Embryonic facial prominence (tissue), 1 donor: ENCODE data around the gene NRL.

Source experiments
- DNase-seq: peaks from one replicate; pipeline ENCODE4 v3.0.0-alpha.2; 2016; ENCODE audit errors: extremely low spot score

The NRL gene

DNA sequence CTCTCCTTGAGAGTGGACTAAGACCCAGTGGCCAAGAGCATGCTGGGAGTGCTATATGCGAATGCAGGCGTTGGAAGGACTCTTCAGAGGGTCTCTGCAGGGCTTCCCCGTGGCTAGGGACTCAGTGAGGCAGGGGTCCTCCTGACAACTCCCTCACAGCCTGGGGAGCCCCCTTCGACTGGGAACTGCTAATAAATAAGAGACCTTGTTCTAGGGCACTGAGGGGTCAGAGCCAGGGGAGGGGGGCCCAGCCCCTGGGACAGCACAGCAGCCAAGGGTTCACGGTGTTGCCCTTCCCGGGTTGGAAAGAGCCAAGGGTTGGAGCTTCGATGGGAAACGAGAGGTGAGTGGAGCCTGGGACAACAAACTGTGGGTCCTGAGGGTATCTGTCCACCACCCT, 49.3 kb downstream of the NRL start:
- no peak for DNase-seq

DNA sequence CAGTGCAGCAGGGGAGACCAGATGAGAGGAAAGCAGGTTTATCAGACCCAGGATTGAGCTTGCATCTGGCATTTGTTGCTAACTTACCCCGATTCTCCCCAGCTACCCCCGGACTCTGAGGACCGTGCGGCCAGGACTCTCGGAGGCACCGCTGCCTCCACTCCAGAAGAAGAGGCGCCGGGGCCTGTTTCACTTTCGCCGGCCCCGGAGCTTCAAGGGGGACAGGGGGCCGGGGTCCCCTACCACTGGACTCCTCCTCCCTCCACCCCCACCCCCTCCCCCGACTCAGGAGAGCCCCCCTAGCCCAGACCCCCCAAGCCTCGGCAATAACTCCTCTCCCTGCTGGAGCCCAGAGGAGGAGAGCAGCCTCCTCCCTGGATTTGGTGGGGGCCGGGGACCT, 49.9 kb downstream of the NRL start:
- DNase-seq: no peak

- DNase-seq: no peak
Measured at GRCh38 chr14:24064091-24064795, 50.5 kb downstream of the NRL start.

- DNase-seq: no peak
Measured at GRCh38 chr14:24063263-24063836, 51.4 kb downstream of the NRL start.

DNA sequence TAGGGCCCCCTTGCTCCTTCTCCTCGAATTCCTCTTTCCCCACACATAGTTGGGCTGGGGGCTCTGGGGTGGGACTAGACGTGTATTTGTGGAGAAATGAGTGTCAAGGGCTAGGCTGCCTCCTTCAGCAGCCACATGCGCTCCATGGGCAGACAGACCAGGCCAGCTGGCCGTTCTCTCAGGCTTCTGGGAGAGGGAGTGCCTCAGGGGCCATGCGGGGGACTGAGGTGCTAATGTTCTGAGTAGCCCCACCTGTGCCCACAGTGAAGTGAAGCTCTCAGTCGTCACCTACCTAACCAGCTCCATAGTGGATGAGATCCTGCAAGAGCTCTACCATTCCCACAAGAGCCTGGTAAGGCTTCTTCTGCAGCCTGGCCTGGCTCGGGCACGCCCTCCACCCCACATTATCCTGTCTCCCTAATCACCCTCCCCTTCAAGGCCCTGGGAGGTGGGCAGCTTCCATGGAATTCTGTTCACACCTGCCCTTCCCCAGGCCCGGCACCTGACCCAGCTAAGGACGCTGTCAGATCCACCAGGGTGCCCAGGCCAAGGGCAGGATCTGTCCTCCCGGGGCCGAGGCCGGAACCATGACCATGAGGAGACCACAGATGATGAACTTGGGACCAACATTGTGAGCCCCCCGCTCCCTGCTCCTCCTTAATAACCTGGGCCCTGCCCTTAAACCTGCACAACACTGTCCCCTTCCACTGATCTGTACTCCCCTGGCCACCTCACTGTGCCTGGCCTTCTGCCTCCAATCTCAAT, 52.4 kb downstream of the NRL start:
- no peak for DNase-seq

- no peak for DNase-seq
Measured at GRCh38 chr14:24060984-24061913, 53.5 kb downstream of the NRL start.

- DNase-seq: no peak
Measured at GRCh38 chr14:24060443-24060842, 54.3 kb downstream of the NRL start.

GRCh38 chr14:24059841-24060388, 54.8 kb downstream of the NRL start:
- no peak for DNase-seq

DNA sequence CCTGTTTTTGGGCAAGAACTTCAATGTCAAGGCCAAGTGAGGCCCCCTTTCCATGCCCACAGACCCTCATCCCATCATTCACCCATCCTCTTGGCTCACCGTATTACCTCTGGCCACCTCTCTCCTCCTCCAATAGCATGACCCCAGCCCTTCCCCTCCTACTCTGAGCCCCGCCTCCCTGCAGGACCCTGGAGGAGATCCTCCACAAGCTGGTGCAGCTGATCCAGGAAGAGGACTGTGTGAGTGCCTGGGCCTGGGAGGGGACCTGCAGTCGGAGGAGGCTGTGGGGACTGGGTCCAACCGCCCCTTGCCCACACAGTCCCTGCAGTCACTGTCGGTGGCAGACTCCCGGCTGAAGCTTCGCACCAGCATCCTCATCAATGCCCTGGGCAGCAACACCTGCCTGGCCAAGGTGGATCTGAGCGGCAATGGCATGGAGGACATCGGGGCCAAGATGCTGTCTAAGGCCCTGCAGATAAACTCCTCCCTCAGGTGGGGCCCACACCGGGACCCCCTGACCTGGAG, 55.7 kb downstream of the NRL start:
- no peak for DNase-seq

GRCh38 chr14:24058260-24058950, 56.3 kb downstream of the NRL start:
- peak; percentile 35 for DNase-seq

- DNase-seq: no peak
Measured at GRCh38 chr14:24057867-24058259, 56.9 kb downstream of the NRL start.

DNA sequence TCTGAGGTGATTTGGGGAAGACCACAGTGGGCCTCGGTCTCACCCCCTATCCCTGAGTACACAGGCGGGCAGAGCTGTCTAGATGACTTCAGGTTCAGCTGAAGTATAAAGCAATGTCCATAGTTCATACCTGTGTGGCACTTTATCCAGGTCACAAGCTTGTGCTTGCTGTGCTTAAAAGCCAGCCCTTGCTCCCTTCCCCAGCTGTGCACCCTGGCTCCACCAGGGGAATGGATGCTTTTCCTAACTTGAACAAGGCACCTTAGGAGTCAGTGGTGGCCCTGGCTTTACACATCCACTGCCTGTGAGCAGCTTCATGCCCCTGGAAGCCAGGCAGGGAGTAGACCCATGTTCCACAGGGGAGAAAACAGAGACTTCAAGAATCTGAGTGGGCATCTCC, 57.5 kb downstream of the NRL start:
- no peak for DNase-seq

DNA sequence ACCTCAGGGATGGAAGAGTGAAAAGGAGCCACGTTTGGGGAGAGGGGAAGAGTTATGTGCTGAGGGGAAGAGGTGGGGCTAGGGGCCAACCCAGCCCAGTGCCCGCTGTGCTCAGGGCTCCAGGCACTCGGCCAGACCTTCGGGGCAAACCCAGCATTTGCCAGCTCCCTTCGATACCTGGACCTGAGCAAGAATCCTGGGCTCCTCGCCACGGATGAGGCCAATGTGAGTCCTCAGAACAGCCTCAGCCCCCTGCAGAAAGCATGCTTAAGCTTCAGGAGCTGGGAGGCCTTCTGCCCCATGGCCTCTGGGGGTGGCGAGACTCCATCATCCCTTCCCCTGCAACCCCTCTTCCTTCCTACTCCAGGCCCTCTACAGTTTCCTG, 58.0 kb downstream of the NRL start:
- DNase-seq: no peak

- DNase-seq: no peak
Measured at GRCh38 chr14:24055971-24056799, 58.6 kb downstream of the NRL start.

- no peak for DNase-seq
Measured at GRCh38 chr14:24054646-24055045, 60.1 kb downstream of the NRL start.

GRCh38 chr14:24054324-24054641, 60.5 kb downstream of the NRL start:
- DNase-seq: no peak

GRCh38 chr14:24053548-24054323, 61.0 kb downstream of the NRL start:
- DNase-seq: no peak

DNA sequence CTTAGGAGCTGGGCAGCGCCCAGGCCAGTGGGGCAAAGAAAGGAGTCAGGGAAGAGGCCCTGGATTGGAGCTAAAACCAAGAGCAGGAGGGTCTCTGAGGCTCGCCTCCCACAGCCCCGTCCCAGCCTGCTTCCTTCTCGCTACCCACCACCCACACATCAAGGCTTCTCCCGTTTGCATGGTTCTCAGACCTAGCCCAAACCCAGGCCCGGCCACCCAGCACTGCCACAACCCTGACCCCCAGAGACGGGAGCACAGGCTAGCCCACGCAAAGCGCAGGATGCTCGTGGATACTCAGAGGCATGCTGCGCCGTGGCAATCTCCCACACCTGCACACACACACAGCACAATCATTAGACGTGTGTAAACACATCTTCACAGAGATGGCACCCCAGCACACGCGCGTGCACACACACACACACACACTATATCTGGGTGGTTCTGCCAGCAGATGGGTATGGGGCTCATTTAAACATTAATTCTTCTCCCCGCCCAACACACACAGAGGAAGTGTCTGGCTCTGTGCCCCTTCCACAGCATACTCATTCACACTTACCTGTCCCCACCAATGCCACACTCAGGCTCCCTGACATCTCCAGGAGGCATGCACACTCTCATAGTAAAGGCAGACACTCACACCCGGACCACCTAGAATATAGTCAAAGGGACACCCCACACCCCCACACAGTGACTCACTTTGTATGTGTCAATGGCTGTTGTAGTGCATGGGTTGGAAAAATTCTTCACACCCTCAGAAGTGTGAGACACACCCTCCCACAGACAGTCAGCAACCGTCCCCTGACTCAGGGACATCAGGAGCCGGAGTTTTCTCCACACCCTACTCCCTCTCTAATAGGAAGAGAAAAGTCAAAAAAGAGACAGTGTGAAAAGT, 61.8 kb downstream of the NRL start:
- no peak for DNase-seq
